ENCODE results near the gene LRRC8A.
A peak's percentile ranks its signal among the peaks of the same experiment; 100 is the strongest.

Gene LRRC8A

GRCh38 chr9:128913995-128914772, 32.3 kb downstream of the LRRC8A start:
- Mint-ChIP-seq H3K4me3 (no peak overlapping the region), H3K36me3 (ENCODE audit: low read depth) (peaks cover 44% of the 10 kb centered on the region), H3K27ac (peak overlapping the region; percentile 45), H3K27me3 (ENCODE audit: low read depth) (no peaks in the 10 kb centered on the region), H3K4me1 (ENCODE audit: low read depth) (peaks cover 17% of the 10 kb centered on the region), H3K9me3 (no peaks in the 10 kb centered on the region)
- peak; percentile 29 for DNase-seq (ENCODE audit: low spot score)

DNA sequence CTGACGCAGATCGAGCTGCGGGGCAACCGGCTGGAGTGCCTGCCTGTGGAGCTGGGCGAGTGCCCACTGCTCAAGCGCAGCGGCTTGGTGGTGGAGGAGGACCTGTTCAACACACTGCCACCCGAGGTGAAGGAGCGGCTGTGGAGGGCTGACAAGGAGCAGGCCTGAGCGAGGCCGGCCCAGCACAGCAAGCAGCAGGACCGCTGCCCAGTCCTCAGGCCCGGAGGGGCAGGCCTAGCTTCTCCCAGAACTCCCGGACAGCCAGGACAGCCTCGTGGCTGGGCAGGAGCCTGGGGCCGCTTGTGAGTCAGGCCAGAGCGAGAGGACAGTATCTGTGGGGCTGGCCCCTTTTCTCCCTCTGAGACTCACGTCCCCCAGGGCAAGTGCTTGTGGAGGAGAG, 34.3 kb downstream of the LRRC8A start:
- H3K9me3 Mint-ChIP-seq, result no peaks in the 10 kb centered on the region

DNA sequence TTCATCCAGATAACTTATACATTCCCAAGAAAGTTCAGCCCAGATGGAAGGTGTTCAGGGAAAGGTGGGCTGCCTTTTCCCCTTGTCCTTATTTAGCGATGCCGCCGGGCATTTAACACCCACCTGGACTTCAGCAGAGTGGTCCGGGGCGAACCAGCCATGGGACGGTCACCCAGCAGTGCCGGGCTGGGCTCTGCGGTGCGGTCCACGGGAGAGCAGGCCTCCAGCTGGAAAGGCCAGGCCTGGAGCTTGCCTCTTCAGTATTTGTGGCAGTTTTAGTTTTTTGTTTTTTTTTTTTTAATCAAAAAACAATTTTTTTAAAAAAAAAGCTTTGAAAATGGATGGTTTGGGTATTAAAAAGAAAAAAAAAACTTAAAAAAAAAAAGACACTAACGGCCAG, 34.8 kb downstream of the LRRC8A start:
- Mint-ChIP-seq H3K27ac (no peak overlapping the region), H3K4me1 (ENCODE audit: low read depth) (peaks cover 13% of the 10 kb centered on the region), H3K27me3 (ENCODE audit: low read depth) (no peaks in the 10 kb centered on the region), H3K4me3 (no peak overlapping the region), H3K9me3 (no peaks in the 10 kb centered on the region), H3K36me3 (ENCODE audit: low read depth) (peaks cover 36% of the 10 kb centered on the region)
- no peak for DNase-seq (ENCODE audit: low spot score)

More for the DNA sequence above, 34.3 kb downstream of the LRRC8A start:
- H3K27me3 Mint-ChIP-seq (ENCODE audit: low read depth), result no peaks in the 10 kb centered on the region
- H3K4me3 Mint-ChIP-seq, result no peak overlapping the region
- no peak overlapping the region for H3K27ac Mint-ChIP-seq
- peaks cover 36% of the 10 kb centered on the region for H3K36me3 Mint-ChIP-seq (ENCODE audit: low read depth)
- peaks cover 13% of the 10 kb centered on the region for H3K4me1 Mint-ChIP-seq (ENCODE audit: low read depth)
- no peak for DNase-seq (ENCODE audit: low spot score)

DNA sequence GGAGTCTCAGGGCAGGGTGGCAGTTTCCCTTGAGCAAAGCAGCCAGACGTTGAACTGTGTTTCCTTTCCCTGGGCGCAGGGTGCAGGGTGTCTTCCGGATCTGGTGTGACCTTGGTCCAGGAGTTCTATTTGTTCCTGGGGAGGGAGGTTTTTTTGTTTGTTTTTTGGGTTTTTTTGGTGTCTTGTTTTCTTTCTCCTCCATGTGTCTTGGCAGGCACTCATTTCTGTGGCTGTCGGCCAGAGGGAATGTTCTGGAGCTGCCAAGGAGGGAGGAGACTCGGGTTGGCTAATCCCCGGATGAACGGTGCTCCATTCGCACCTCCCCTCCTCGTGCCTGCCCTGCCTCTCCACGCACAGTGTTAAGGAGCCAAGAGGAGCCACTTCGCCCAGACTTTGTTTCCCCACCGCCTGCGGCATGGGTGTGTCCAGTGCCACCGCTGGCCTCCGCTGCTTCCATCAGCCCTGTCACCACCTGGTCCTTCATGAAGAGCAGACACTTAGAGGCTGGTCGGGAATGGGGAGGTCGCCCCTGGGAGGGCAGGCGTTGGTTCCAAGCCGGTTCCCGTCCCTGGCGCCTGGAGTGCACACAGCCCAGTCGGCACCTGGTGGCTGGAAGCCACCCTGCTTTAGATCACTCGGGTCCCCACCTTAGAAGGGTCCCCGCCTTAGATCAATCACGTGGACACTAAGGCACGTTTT, 35.4 kb downstream of the LRRC8A start:
- peak overlapping the region; percentile 45 for H3K27ac Mint-ChIP-seq
- H3K36me3 Mint-ChIP-seq (ENCODE audit: low read depth), result peaks cover 36% of the 10 kb centered on the region
- H3K27me3 Mint-ChIP-seq (ENCODE audit: low read depth), result no peaks in the 10 kb centered on the region
- no peak overlapping the region for H3K4me3 Mint-ChIP-seq
- no peaks in the 10 kb centered on the region for H3K9me3 Mint-ChIP-seq
- peaks cover 13% of the 10 kb centered on the region for H3K4me1 Mint-ChIP-seq (ENCODE audit: low read depth)
- DNase-seq (ENCODE audit: low spot score), result no peak

DNA sequence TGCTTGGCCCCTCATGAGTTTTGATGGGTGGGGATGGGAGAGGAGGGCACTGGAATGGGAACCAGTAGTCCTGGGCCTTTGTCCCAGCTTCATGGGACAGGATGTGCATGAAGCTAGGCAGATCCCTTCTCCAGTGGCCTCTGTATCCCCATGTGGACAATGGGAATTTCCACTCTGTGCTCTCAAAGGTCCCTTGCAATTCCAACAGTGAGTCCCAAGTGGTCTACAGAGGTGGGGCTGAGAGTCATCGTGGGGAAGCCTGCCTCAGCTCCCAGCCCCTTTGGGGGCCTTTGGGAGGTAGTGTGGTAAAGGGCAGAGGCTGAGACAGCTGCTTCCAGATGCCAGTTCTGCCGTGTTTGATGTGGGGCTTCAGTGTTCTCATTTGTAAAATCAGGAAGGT, 37.0 kb downstream of the LRRC8A start:
- H3K27ac Mint-ChIP-seq, result no peak overlapping the region

GRCh38 chr9:128919402-128920089, 37.6 kb downstream of the LRRC8A start:
- Mint-ChIP-seq H3K27ac (no peak overlapping the region), H3K4me3 (no peak overlapping the region), H3K27me3 (ENCODE audit: low read depth) (no peaks in the 10 kb centered on the region), H3K4me1 (ENCODE audit: low read depth) (no peaks in the 10 kb centered on the region), H3K36me3 (ENCODE audit: low read depth) (peaks cover 27% of the 10 kb centered on the region), H3K9me3 (no peaks in the 10 kb centered on the region)
- DNase-seq (ENCODE audit: low spot score), result no peak

More for the DNA sequence above, 37.0 kb downstream of the LRRC8A start:
- DNase-seq (ENCODE audit: low spot score), result no peak
- Mint-ChIP-seq H3K36me3 (ENCODE audit: low read depth) (peaks cover 27% of the 10 kb centered on the region), H3K4me1 (ENCODE audit: low read depth) (no peaks in the 10 kb centered on the region), H3K27me3 (ENCODE audit: low read depth) (no peaks in the 10 kb centered on the region), H3K4me3 (no peak overlapping the region), H3K9me3 (no peaks in the 10 kb centered on the region)

GRCh38 chr9:128920381-128921058, 38.6 kb downstream of the LRRC8A start, which contains the start of gene PHYHD1:
Gene PHYHD1, plus strand, starts transcription at chr9:128920982. Its CDS starts 1,342 bp downstream, at chr9:128922324.
- Mint-ChIP-seq H3K9me3 (no peaks in the 10 kb centered on the region), H3K4me3 (no peak within 1 kb of the TSS), H3K4me1 (ENCODE audit: low read depth) (no peaks in the 10 kb centered on the region), H3K36me3 (ENCODE audit: low read depth) (peaks cover 25% of the 10 kb centered on the region), H3K27ac (peak within 1 kb of the TSS; percentile 45), H3K27me3 (ENCODE audit: low read depth) (no peaks in the 10 kb centered on the region)
- DNase-seq (ENCODE audit: low spot score), result no peak

DNA sequence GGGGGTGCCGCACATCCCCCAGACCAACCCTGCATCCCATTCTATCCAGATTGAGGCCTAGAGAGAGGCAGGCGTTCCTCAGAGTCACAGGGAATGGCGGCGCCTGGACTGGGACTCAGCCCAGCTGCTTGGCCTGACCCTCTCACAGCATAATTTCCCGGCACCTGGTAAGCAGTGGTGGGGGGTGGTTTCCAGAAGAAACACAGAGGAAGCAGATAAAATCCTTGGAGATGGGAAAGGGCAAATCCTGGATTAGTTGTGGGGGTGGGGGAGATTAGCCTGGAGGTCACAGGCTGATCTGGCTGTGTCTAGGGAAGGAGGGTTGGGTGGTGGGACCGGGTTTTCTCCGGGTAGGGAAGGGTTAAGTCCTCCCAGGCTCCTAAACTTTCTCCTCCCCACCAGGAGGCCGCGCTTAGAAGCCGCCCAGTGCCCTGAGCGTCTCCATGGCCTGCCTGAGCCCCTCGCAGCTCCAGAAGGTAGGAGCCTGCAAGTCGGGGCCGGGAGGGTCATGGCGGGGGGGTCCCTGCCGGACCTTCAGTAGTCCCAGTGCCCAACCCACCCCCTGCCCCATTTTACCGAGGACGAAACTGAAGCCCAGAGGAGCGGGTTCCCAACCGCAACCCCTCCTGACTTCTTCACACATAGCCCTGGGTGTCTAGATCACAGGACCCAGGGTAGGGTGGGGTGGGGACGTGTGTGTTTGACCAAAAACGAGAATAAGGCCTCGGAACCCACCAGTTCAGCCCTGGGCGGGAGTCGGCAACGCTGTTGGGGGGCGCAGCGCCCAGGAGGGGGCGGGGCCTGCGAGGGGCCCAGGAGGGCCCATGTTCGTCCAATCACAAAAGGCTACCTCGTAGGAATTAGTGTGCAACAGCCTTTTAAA, 40.2 kb downstream of the LRRC8A start:
- H3K4me3 Mint-ChIP-seq, result no peak overlapping the region
- no peak overlapping the region for H3K27ac Mint-ChIP-seq
- H3K27me3 Mint-ChIP-seq (ENCODE audit: low read depth), result peaks cover 3% of the 10 kb centered on the region
- DNase-seq (ENCODE audit: low spot score), result no peak
- H3K4me1 Mint-ChIP-seq (ENCODE audit: low read depth), result peaks cover 4% of the 10 kb centered on the region
- H3K36me3 Mint-ChIP-seq (ENCODE audit: low read depth), result peaks cover 17% of the 10 kb centered on the region
- H3K9me3 Mint-ChIP-seq, result no peaks in the 10 kb centered on the region

- no peak overlapping the region for H3K27ac Mint-ChIP-seq
- DNase-seq (ENCODE audit: low spot score), result no peak
- no peak overlapping the region for H3K4me3 Mint-ChIP-seq
- H3K36me3 Mint-ChIP-seq (ENCODE audit: low read depth), result peaks cover 6% of the 10 kb centered on the region
- no peaks in the 10 kb centered on the region for H3K9me3 Mint-ChIP-seq
- peaks cover 10% of the 10 kb centered on the region for H3K4me1 Mint-ChIP-seq (ENCODE audit: low read depth)
- peaks cover 3% of the 10 kb centered on the region for H3K27me3 Mint-ChIP-seq (ENCODE audit: low read depth)
Measured at GRCh38 chr9:128923493-128923883, 41.6 kb downstream of the LRRC8A start.

DNA sequence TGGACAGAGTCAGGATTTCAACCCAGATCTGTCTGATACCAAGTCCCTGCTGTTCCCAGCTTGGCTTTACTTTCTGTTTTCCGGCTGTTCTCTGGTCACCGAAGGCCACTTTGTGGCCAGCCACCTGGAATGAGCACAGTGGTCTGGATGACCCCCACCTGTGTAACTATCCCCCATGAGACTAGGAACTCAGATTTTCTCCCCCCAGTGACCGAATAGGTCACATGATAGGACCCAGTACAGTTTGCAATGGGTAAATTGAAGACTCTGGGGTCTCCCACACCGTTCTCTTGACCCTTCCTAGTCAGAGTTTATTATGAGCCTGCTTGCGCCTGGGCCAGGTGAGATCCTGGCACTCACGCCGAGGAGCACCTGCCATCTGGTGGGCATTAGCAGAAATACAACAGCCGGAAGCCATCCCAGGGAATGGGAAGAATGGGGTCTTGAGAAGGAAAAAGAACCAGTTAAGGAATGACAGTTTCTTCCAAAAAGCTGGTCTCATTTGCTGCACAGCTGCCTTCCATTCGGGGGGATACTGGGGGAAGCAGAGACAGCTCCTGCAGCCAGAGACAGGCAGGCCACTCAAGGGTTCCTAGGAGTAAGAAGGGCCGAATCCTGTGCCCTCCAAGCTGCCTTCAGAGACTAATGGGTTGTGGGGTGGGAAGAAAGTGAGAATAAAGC, 45.9 kb downstream of the LRRC8A start:
- H3K4me3 Mint-ChIP-seq, result no peak overlapping the region
- no peaks in the 10 kb centered on the region for H3K9me3 Mint-ChIP-seq
- H3K36me3 Mint-ChIP-seq (ENCODE audit: low read depth), result no peaks in the 10 kb centered on the region
- H3K27ac Mint-ChIP-seq, result peak overlapping the region; percentile 34
- peaks cover 3% of the 10 kb centered on the region for H3K27me3 Mint-ChIP-seq (ENCODE audit: low read depth)
- H3K4me1 Mint-ChIP-seq (ENCODE audit: low read depth), result peaks cover 10% of the 10 kb centered on the region
- peak; percentile 35 for DNase-seq (ENCODE audit: low spot score)

- Mint-ChIP-seq H3K27me3 (ENCODE audit: low read depth) (peaks cover 3% of the 10 kb centered on the region), H3K36me3 (ENCODE audit: low read depth) (no peaks in the 10 kb centered on the region), H3K9me3 (no peaks in the 10 kb centered on the region), H3K4me1 (ENCODE audit: low read depth) (peaks cover 10% of the 10 kb centered on the region), H3K27ac (no peak overlapping the region), H3K4me3 (no peak overlapping the region)
- DNase-seq (ENCODE audit: low spot score), result no peak
Measured at GRCh38 chr9:128928624-128929023, 46.7 kb downstream of the LRRC8A start.

GRCh38 chr9:128929560-128929959, 47.6 kb downstream of the LRRC8A start:
- DNase-seq (ENCODE audit: low spot score), result no peak
- peaks cover 3% of the 10 kb centered on the region for H3K27me3 Mint-ChIP-seq (ENCODE audit: low read depth)

More at GRCh38 chr9:128929560-128929959, 47.6 kb downstream of the LRRC8A start:
- Mint-ChIP-seq H3K27ac (no peak overlapping the region), H3K4me3 (no peak overlapping the region), H3K4me1 (ENCODE audit: low read depth) (peaks cover 10% of the 10 kb centered on the region), H3K9me3 (no peaks in the 10 kb centered on the region), H3K36me3 (ENCODE audit: low read depth) (no peaks in the 10 kb centered on the region)
